ENCODE measurements around the gene L3MBTL4.

Gene L3MBTL4

DNA sequence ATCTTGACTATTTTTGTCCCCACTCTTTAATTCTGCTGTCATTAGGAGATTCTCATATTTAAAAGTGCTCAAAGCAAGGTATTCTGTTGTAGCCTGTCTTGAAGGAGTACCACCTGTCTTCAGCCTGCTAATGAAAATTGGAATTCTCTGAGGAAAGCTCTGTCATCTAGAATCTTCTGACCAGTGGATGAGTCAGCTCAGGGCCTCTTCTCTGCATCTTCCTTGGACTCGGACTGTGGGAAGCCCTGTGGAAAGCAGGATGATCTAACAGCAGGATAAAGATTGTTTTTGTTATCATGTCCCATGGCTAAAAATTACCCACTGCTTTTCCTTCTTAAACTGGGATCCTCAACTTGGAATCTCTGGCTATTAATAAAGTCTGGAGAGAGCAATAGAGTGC, 500.7 kb downstream of the L3MBTL4 start:
- no peak for TF ChIP-seq CTCF (IDR thresholded peaks at IDR 0.05; ENCODE audit: low read depth, low read length, missing control alignments)
- DNase-seq (ENCODE audit: extremely low read depth, low read depth) = no peak
- H3K4me3 ChIP-seq (replicated peaks; ENCODE audit: low read depth, low read length) = no peak overlapping the region

- no peak for DNase-seq (ENCODE audit: extremely low read depth, low read depth)
- no peak overlapping the region for H3K4me3 ChIP-seq (replicated peaks; ENCODE audit: low read depth, low read length)
- TF ChIP-seq CTCF (IDR thresholded peaks at IDR 0.05; ENCODE audit: low read depth, low read length, missing control alignments) = no peak
These were observed 502.1 kb downstream of the L3MBTL4 start for GRCh38 chr18:5912566-5912965.

DNA sequence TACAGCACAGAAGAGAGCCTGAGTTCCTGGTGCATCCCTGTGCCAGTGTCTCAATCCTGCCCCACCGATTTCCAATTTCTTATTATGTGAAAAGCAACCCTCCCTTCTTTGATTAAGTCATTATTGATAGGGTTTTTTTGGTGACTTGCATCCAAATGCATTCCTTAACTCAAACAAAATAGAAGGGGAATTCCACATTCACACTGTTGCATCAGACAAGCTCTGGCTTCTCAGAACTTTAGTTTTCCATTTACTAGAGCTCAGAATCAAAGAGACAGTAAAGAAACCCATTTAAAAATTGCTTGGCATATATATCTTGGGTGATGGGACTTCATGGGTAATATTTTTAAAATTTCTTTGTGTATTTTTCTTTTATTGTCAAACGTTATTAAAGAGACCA, 505.6 kb downstream of the L3MBTL4 start:
- H3K4me3 ChIP-seq (replicated peaks; ENCODE audit: low read depth, low read length) = no peak overlapping the region
- DNase-seq (ENCODE audit: extremely low read depth, low read depth) = no peak
- no peak for TF ChIP-seq CTCF (IDR thresholded peaks at IDR 0.05; ENCODE audit: low read depth, low read length, missing control alignments)
